OCI-LY3 (cell line): ENCODE results near the gene PBX4.

Experiments used
- CTCF ChIP-seq: fragments of 200-600, 300-600 bp; sonication (generic); IDR thresholded peaks from 2 replicates; pipeline ENCODE4 v1.5.1; 2014; ENCODE audit warnings: antibody characterized with exemption, low read length, low read depth
- EZH2phosphoT487 ChIP-seq: fragments of 200-600 bp; shearing (Covaris generic); IDR thresholded peaks from 2 replicates; pipeline ENCODE4 v1.6.1; 2018; ENCODE audit warnings: antibody characterized with exemption, mixed run types, low read depth

GRCh38 chr19:19654441-19654840 lies 36.0 kb upstream of the PBX4 start:
- TF ChIP-seq CTCF (no peak), EZH2phosphoT487 (no peak)
